Lung (tissue), 12 donors: ENCODE data around the gene FGF1. TPM values are rescaled to one million over a fixed set of nuclear protein-coding genes. Genes with fewer than 3 reads are reported as not detected.

Source experiments
- ATAC-seq: fragments of 200-7000 bp; cut with Tn5 transposase; one replicate; pipeline ENCODE4 v1.9.1; 2020; ENCODE audit warnings: moderate number of reproducible peaks; ENCODE audit not compliant: insufficient read depth, low FRiP score
- DNase-seq, 3 donors: peaks; one replicate each; pipeline ENCODE4 v3.0.0-alpha.2; 2013 to 2017
- H3K27ac ChIP-seq, 2 donors: one replicate each; pipeline ENCODE4 v1.5.1; 2013; ENCODE audit warnings: mild to moderate bottlenecking in 2 of 2, moderate library complexity in 2 of 2, control low read depth in 1 of 2, inconsistent platforms in 1 of 2, low read depth in 1 of 2, low read length in 1 of 2
- H3K27me3 ChIP-seq, 3 donors: one replicate each; pipeline ENCODE4 v1.5.1; 2013; ENCODE audit warnings: low read length in 2 of 3; ENCODE audit not compliant: control insufficient read depth in 3 of 3, insufficient read depth in 3 of 3
- H3K36me3 ChIP-seq, 4 donors: one replicate each; pipeline ENCODE4 v1.5.1; 2013; ENCODE audit warnings: low read length in 4 of 4, mild to moderate bottlenecking in 1 of 4, moderate library complexity in 1 of 4; ENCODE audit not compliant: control insufficient read depth in 4 of 4, insufficient read depth in 4 of 4
- H3K4me1 ChIP-seq, 5 donors: one replicate each; pipeline ENCODE4 v1.5.1; 2013; ENCODE audit warnings: low read length in 5 of 5, mild to moderate bottlenecking in 2 of 5, moderate library complexity in 1 of 5; ENCODE audit not compliant: control insufficient read depth in 5 of 5, insufficient read depth in 5 of 5
- H3K4me3 ChIP-seq: one replicate; pipeline ENCODE4 v1.5.1; 2013; ENCODE audit warnings: mild to moderate bottlenecking, control low read depth, moderate library complexity
- H3K9ac ChIP-seq, 2 donors: one replicate each; pipeline ENCODE4 v1.5.1; 2013; ENCODE audit warnings: low read length in 2 of 2, control low read depth in 1 of 2; ENCODE audit not compliant: insufficient read depth in 1 of 2
- H3K9me3 ChIP-seq, 4 donors: one replicate each; pipeline ENCODE4 v1.5.1; 2013; ENCODE audit warnings: low read length in 3 of 4, mild to moderate bottlenecking in 1 of 4, moderate library complexity in 1 of 4; ENCODE audit not compliant: control insufficient read depth in 4 of 4, insufficient read depth in 3 of 4
- CTCF ChIP-seq: IDR thresholded peaks from 2 replicates; pipeline ENCODE4 v1.5.1; 2012; ENCODE audit warnings: mild to moderate bottlenecking; ENCODE audit errors: control extremely low read depth, extremely low read depth
- WGBS, 2 donors: extraction: QIAGEN DNeasy Blood & Tissue Kit; methylation state at CpG; one replicate each; pipeline ENCODE4 v1.1.7; 2013; 5-methylcytosine and 5-hydroxymethylcytosine counted together
- polyA plus RNA-seq, 2 donors: library from polyadenylated mRNA; stranded (reverse); fragments of 200-250 nt; gene quantifications; one replicate each; pipeline ENCODE4 v1.2.1, GENCODE V29; 2013
- total RNA-seq, 2 donors: library from RNA; depleted of rRNA in 1 of 2; stranded (reverse); fragments of >200 nt in 1 of 2; gene quantifications; one replicate each; pipeline ENCODE4 v1.2.1, GENCODE V29; 2014 to 2021
- donor health status: control.
- donor health status: control.
- donor health status: Bipolar disorder and iron deficiency.
- donor health status: healthy.
- donor health status: DM: yes; HTN: yes; CAD: no.

Gene FGF1
- total and polyA plus RNA-seq, 4 donors: 0.47 to 1.4 (median 1.0) TPM

DNA sequence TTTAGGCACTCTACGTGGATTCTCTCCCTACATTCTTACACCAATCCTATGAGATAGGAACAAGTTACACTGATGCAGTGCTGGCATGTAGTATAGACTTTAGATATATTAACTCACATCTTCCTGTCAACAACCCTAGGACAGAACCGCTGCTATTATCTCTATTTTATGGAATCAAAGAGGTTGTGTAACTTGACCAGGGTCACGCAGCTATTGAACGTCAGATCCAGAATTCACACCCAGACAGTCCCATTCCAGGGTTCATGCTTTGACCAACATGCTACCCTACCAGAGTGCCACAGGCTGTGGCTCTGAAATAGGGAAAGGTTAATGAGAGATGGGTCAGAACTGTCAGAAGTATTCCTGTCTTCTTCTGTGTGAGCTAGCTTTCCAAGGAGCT is 9.6 kb downstream of the FGF1 start:
- Histone ChIP-seq H3K9me3 (no peaks in the 10 kb centered on the region), H3K36me3 (no peaks in the 10 kb centered on the region), H3K9ac (no peak overlapping the region), H3K4me1 (peaks cover 0 to 5% (median 0%) of the 10 kb centered on the region in 5 donors), H3K27me3 (no peaks in the 10 kb centered on the region), H3K27ac (no peak overlapping the region), H3K4me3 (no peak overlapping the region)
- TF ChIP-seq CTCF: no peak
- ATAC-seq: no peak
- DNase-seq: no peak
- 89 to 94% methylated on average over 4 of the region's 4 CpGs for whole genome bisulfite sequencing, 2 donors

- no peak overlapping the region for H3K9ac ChIP-seq
- no peaks in the 10 kb centered on the region for H3K27me3 ChIP-seq
- no peaks in the 10 kb centered on the region for H3K36me3 ChIP-seq
- H3K4me3 ChIP-seq: no peak overlapping the region
- H3K4me1 ChIP-seq: peaks cover 0 to 16% (median 0%) of the 10 kb centered on the region in 5 donors
- peak overlapping the region in 1 of 2 donors; percentile 56 for H3K27ac ChIP-seq
- TF ChIP-seq CTCF: no peak
- 84 to 85% methylated on average over 22 of the region's 22 CpGs for WGBS, 2 donors
- ATAC-seq (no peak), DNase-seq (no peak)
- H3K9me3 ChIP-seq: no peaks in the 10 kb centered on the region
Observed at GRCh38 chr5:142674531-142675469, 11.1 kb downstream of the FGF1 start.

DNA sequence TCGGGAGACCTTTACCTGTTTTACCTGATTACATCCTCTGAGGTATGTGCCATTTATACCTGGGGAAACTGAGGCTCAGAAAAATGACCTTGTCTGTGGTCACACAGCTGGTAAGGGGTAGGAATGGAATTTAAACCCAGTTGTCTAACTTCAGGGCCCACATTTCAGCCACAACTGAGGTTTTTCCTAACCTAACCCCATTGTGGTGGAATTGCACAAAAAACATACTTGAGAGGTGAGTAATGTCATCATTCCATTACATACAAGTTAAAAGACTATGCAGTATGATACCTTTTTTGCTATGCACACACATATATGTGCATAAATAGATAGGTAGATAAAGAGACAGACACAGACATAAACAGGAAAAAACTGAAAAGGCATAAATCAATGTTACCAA is 14.1 kb downstream of the FGF1 start:
- no peaks in the 10 kb centered on the region for H3K36me3 ChIP-seq
- H3K4me1 ChIP-seq: peaks cover 0 to 16% (median 4%) of the 10 kb centered on the region in 5 donors
- H3K9ac ChIP-seq: no peak overlapping the region
- TF ChIP-seq CTCF: no peak
- DNase-seq: no peak
- no peak overlapping the region for H3K4me3 ChIP-seq
- H3K9me3 ChIP-seq: no peaks in the 10 kb centered on the region
- H3K27me3 ChIP-seq: no peaks in the 10 kb centered on the region
- H3K27ac ChIP-seq: no peak overlapping the region
- 96 to 97% methylated on average over 1 of the region's 1 CpG for WGBS, 2 donors
- no peak for ATAC-seq
